Activated gamma-delta T cell treated with Interleukin-2 at 50 U/mL for 16 hours (primary cell): ENCODE results near the gene DMBX1.

Source experiments
- DNase-seq: peaks from one replicate; pipeline ENCODE4 v3.0.0-alpha.2; 2020

DMBX1 gene

GRCh38 chr1:46526691-46527291 lies 37.2 kb downstream of the DMBX1 start:
- no peak for DNase-seq

DNA sequence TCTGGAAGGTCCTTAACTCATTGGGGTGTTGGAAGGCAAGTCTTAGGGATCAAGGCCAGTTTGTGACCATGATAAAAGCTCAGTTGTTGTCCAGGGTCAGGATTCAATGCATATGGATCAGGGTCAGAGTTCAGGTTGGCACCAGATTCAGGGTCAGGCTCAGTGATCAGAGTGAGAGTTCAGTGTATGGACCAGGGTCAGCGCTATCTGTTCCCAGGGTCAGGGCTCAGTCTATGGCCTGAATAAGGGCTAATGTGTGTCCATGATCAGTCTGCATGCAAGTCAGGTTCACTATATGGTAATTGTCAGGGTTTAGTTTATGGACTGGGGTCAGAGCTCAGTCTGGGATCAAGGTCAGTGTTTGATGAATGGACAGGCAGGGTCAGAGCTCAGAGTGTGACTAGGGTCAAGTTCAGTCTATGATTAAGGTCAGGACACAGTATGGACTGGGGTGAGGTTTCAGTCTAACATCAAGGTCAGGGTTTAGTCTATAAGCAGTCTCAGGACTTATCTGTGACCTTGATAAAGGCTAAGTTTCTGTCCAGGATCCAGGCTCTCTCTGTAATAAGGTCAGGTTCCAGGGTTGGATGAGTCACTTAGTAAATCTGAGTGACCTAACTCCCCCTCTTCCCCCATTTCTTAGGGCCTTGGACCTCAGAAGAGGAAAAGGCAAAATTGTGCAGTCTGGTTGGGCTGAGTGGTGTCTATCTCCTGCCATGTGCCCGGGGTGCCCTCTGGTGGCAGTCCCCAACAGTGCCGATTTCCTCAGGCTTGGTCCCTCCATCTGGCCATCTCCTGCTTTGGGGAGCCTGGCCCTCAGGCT lies 38.0 kb downstream of the DMBX1 start:
- DNase-seq, result peak; percentile 64

- no peak for DNase-seq
Observed at GRCh38 chr1:46528297-46528955, 38.8 kb downstream of the DMBX1 start.

DNA sequence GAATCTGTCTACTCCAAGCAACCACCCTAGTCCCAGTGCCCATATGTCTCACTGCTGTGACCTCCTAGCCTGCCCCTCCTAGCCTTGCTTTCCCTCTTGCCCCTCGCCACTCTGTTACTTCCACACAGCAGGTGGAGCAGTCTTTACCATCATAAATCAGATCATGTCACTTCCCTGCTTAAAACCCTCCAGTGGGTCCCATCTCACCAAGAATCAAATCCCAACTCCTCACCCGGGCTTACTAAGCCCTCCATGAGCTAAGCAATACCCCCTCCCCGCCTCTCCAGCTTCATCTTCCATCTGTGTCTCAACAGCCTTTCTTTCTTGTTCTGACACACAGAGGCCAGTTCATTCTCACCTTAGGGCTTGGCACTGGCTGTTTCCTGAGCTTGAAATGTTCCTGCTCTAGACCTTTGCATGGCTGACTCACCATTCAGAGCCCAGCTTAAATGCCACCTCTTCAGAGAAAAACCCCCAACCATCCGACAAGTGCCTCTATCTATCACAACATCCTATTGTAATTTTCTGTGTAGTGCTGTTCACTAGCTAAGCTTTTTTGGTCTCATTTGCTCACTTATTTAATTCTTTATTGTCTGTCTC lies 39.5 kb downstream of the DMBX1 start:
- no peak for DNase-seq

DNA sequence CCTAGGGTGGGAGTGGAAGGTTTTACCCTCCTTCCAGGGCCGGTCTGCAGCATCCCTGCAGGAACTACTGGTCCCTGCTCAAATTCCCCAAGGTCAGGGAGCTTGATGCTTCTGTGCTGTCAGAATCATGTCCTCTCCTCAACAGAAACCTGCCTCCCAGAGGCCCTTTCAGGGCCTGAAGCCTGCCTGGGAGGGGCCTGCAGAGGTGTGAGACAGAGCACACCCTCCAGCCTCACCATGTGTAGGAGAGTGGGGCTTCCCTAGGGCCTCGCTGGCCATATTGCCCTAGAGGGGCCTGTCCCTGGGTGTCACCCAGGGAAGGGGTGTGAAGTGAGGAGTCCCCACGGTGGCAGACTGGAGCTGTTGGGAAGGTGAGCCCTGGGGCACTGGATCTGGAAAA lies 40.7 kb downstream of the DMBX1 start:
- no peak for DNase-seq

DNA sequence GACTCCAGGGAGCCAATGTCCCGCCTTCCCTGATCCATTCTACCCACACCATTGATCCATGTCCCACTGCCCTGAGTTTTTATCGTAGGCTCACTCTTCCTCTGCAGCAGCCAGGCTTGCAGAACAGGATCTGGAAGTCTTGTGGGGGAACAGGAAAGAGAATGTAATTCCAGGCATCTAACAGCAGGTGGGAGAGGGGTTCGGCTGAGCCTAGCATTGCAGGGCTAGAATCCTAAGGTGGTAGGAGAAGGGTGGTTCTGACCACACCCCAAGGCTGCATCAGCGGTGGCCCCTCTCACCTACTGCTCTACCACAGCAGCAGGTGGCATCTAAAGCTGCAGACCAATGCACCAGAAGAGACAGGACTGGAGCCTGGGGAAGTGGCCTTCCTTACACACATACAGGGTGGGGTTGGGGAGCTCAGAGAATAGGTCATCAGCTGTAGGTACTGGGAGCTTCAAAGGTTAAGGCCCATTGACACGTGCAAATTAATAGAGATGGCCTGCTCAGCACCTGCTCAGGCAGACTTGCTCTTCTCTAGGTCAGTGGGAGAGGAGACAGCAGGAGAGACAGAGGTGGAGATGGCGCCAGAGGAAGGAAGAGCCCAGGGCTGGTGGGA lies 41.3 kb downstream of the DMBX1 start:
- DNase-seq, result no peak

DNA sequence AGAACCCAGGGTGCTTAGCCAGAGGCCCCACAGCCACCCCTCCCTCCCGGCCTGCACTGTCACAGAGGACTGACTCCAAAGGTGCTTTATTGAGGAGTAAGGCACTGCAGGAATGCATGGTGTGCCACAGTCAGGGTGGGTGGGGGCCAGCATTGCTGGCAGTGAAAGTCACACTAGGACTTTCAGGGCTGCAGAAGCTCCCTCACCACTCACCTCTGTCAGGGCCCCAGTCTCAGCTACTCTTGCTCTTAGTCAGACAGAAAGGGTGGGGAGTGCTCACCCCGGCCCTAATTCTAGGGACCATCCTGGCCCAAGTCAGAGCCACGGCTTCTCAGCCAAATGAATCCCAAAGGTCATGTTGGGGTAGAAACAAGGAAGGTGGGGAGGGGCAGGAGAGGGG lies 42.5 kb downstream of the DMBX1 start:
- no peak for DNase-seq

DNA sequence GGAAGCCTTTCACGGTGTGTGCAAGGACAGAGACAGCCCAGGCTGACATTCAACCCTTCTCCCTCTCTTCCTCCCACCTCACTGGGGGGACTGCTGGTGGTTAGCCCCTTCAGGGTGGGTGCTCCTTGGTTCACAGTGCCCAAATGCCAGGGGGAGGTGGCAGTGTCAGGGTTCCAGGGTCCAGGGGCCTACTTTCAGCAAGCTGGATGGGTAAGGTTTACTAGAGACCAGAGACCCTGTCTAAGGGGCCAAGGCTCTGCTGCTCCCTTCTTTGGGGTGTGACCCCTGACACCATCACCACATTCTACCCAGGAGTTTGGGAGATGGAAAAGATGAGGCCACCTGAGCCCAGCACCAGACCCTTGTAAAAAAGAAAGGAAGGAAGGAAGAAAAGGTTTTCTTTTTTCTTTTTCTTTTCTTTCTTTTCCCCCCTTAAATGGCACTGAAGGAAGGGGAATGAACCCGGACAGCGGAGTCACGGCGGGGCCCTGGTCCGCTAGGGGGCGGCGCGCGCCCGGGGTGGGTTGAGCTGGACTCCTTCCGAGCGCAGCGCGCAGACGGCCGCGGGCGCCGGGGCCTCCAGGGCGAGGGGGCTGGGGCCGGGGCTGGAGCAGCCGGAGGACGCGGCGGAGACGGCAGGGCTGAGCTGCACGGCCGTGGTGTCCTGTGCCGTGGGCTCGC lies 43.0 kb downstream of the DMBX1 start:
- peak; percentile 73 for DNase-seq

GRCh38 chr1:46533179-46533864 lies 43.7 kb downstream of the DMBX1 start:
- DNase-seq, result peak; percentile 34

GRCh38 chr1:46535063-46535462 lies 45.4 kb downstream of the DMBX1 start:
- DNase-seq, result no peak

DNA sequence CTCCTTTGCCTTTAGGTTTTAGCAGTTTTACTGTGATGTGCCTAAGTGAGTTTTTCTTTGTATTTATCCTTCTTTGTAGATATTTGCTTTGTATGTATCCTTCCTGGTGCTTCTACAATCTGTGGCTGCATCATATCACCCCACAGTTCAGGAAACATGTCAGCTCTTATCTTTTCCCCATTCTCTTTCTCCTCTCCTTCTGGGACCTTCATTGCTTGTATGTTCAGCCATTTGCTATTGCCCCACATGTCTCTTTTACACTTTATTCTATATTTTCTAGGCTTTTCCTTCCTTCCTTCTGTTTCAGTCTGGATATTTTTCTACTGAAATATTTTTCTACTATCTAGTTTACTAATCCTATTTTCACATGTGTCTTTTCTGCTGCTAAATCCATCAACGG lies 46.9 kb downstream of the DMBX1 start:
- DNase-seq, result no peak

- DNase-seq, result no peak
Observed at GRCh38 chr1:46537651-46538050, 48.0 kb downstream of the DMBX1 start.

DNA sequence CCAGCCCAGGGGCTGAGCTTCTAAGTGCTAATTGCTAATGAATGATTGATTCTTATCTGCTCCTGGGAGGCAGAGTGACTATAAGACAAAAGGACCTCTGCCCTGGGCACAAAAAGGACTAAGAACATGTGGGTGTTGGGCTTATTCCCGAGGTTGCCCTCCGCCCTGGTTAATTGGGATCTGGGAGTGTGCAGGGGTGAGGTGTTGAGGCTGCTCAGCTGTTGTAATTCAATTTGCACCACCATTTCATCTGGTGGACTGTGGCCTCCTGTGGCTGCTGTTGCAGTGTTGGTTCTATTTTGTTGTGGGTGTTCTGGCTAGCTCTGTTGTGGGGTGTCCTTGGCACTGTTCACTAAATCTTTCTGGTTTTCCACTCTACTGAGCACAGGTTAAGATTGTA lies 48.5 kb downstream of the DMBX1 start:
- no peak for DNase-seq
